WTC11 (cell line): ENCODE measurements around the gene OR2V2. TPM values are rescaled to one million over a fixed set of nuclear protein-coding genes. Genes with fewer than 3 reads are reported as not detected.
"Not testable (repeated sequence)": the region's sequence is repeated elsewhere in the genome, so short reads cannot be mapped to it uniquely, and the experiment has no call there.

Experiments
- ATAC-seq: fragments of 200-7000 bp; cut with Tn5 transposase; 2 replicates; pipeline ENCODE4 v1.10.0; 2021; ENCODE audit warnings: mild to moderate bottlenecking, moderate library complexity
- CTCF ChIA-PET: fragments of 300-600 bp; sonication (Branson Sonifier 250); formaldehyde crosslinking; loops from one replicate; lab custom pipeline; 2021; ENCODE audit warnings: antibody characterized with exemption; lab: Charles Lee
- POLR2A ChIA-PET: fragments of 350-600 bp; sonication (Branson Sonifier 250); formaldehyde crosslinking; loops from one replicate; lab custom pipeline; 2021; ENCODE audit warnings: antibody characterized with exemption; lab: Charles Lee
- DNase-seq: peaks from one replicate; pipeline ENCODE4 v3.0.0; 2021; ENCODE audit warnings: low spot score
- H3K27ac Mint-ChIP-seq: 2 replicates; pipeline ENCODE4 v1.8.0; 2021; ENCODE audit warnings: mixed read lengths
- H3K27me3 Mint-ChIP-seq: 2 replicates; pipeline ENCODE4 v1.8.0; 2021; ENCODE audit warnings: low read depth, mild to moderate bottlenecking, moderate library complexity, mixed read lengths
- H3K36me3 Mint-ChIP-seq: 2 replicates; pipeline ENCODE4 v1.8.0; 2021; ENCODE audit warnings: mixed read lengths
- H3K4me1 Mint-ChIP-seq: 2 replicates; pipeline ENCODE4 v1.8.0; 2022; ENCODE audit warnings: mixed read lengths
- H3K4me3 Mint-ChIP-seq: 2 replicates; pipeline ENCODE4 v1.8.0; 2021; ENCODE audit warnings: mild to moderate bottlenecking, moderate library complexity, mixed read lengths
- H3K9me3 Mint-ChIP-seq: 2 replicates; pipeline ENCODE4 v1.8.0; 2021; ENCODE audit warnings: mixed read lengths
- ARID4B ChIP-seq: sonication (generic); formaldehyde crosslinking; IDR thresholded peaks from 2 replicates; pipeline ENCODE4 v1.8.0; 2023; ENCODE audit warnings: missing genetic modification reagents, mild to moderate bottlenecking, borderline replicate concordance
- CREM ChIP-seq: sonication (generic); formaldehyde crosslinking; IDR thresholded peaks from 2 replicates; pipeline ENCODE4 v1.8.1; 2022; ENCODE audit warnings: mild to moderate bottlenecking, missing genetic modification reagents, moderate library complexity
- ELF4 ChIP-seq: sonication (generic); formaldehyde crosslinking; IDR thresholded peaks from 2 replicates; pipeline ENCODE4 v1.8.1; 2022; ENCODE audit warnings: low read depth, mild to moderate bottlenecking, moderate library complexity, missing genetic modification reagents
- GABPB1 ChIP-seq: sonication (generic); formaldehyde crosslinking; IDR thresholded peaks from 2 replicates; pipeline ENCODE4 v1.8.1; 2023; ENCODE audit warnings: mild to moderate bottlenecking, missing genetic modification reagents
- JAZF1 ChIP-seq: fragments of 250-450 bp; sonication (Bioruptor Pico); IDR thresholded peaks from 2 replicates; pipeline ENCODE4 v1.9.0; 2021; ENCODE audit warnings: moderate library complexity, mild to moderate bottlenecking, inconsistent platforms
- JUN ChIP-seq: sonication (generic); formaldehyde crosslinking; IDR thresholded peaks from 2 replicates; pipeline ENCODE4 v1.8.0; 2023; ENCODE audit warnings: mild to moderate bottlenecking, missing genetic modification reagents
- MLX ChIP-seq: sonication (generic); formaldehyde crosslinking; IDR thresholded peaks from 2 replicates; pipeline ENCODE4 v1.8.1; 2023; ENCODE audit warnings: mild to moderate bottlenecking, missing genetic modification reagents, moderate library complexity
- MYBL2 ChIP-seq: sonication (generic); formaldehyde crosslinking; IDR thresholded peaks from 2 replicates; pipeline ENCODE4 v1.8.1; 2023; ENCODE audit warnings: mild to moderate bottlenecking, moderate library complexity, missing genetic modification reagents
- NFATC4 ChIP-seq: fragments of 250-450 bp; sonication (Bioruptor Pico); IDR thresholded peaks from 2 replicates; pipeline ENCODE4 v1.9.0; 2021; ENCODE audit warnings: mild to moderate bottlenecking
- NFYB ChIP-seq: sonication (generic); formaldehyde crosslinking; conservative IDR thresholded peaks from 2 replicates; pipeline ENCODE4 v1.8.0; 2022; ENCODE audit warnings: low read depth, missing genetic modification reagents
- SOX15 ChIP-seq: fragments of 250-450 bp; sonication (Bioruptor Pico); IDR thresholded peaks from 2 replicates; pipeline ENCODE4 v1.9.0; 2021; ENCODE audit warnings: mild to moderate bottlenecking
- STAT6 ChIP-seq: sonication (generic); formaldehyde crosslinking; conservative IDR thresholded peaks from 2 replicates; pipeline ENCODE4 v1.8.1; 2023; ENCODE audit warnings: mild to moderate bottlenecking, low read depth, missing genetic modification reagents, moderate library complexity
- ZNF138 ChIP-seq: sonication (generic); formaldehyde crosslinking; conservative IDR thresholded peaks from 2 replicates; pipeline ENCODE4 v1.8.1; 2022; ENCODE audit warnings: mild to moderate bottlenecking, moderate library complexity, missing genetic modification reagents
- ZNF317 ChIP-seq: sonication (generic); formaldehyde crosslinking; IDR thresholded peaks from 2 replicates; pipeline ENCODE4 v1.8.1; 2023; ENCODE audit warnings: low read depth, mild to moderate bottlenecking, moderate library complexity, missing genetic modification reagents, borderline replicate concordance
- ZNF423 ChIP-seq: fragments of 250-450 bp; sonication (Bioruptor Pico); IDR thresholded peaks from 2 replicates; pipeline ENCODE4 v2.1.2; 2022; ENCODE audit warnings: mild to moderate bottlenecking, moderate library complexity
- ZNF425 ChIP-seq: fragments of 250-450 bp; sonication (Bioruptor Pico); conservative IDR thresholded peaks from 2 replicates; pipeline ENCODE4 v1.9.0; 2021; ENCODE audit warnings: mild to moderate bottlenecking
- ZNF671 ChIP-seq: fragments of 250-450 bp; sonication (Bioruptor Pico); IDR thresholded peaks from 2 replicates; pipeline ENCODE4 v1.8.0; 2021; ENCODE audit warnings: mild to moderate bottlenecking
- total RNA-seq: library from RNA; stranded (reverse); gene quantifications from 3 replicates; pipeline ENCODE4 v1.2.3, GENCODE V29; 2021
- TF ChIP-seq, protein P1 (sequence below): sonication (generic); formaldehyde crosslinking; conservative IDR thresholded peaks from 2 replicates; pipeline ENCODE4 v1.8.1; 2022; ENCODE audit warnings: mild to moderate bottlenecking, missing genetic modification reagents

OR2V2 gene
- total RNA-seq, 1 experiment from 2014 or later, result not detected

- DNase-seq, result no peak
- POLR2A ChIA-PET, result no interaction called here
- TF ChIP-seq MYBL2 (CRISPR knock-in tag) (no peak), ZNF425 (CRISPR knock-in tag) (no peak), GABPB1 (CRISPR knock-in tag) (no peak), SOX15 (CRISPR knock-in tag) (no peak), ARID4B (CRISPR knock-in tag) (no peak), ZNF423 (no peak), ZNF671 (CRISPR knock-in tag) (no peak), MLX (no peak), ELF4 (CRISPR knock-in tag) (no peak), ZNF317 (CRISPR knock-in tag) (no peak), JAZF1 (CRISPR knock-in tag) (no peak), NFYB (CRISPR knock-in tag) (no peak), ZNF138 (no peak), CREM (CRISPR knock-in tag) (no peak), STAT6 (CRISPR knock-in tag) (no peak), NFATC4 (CRISPR knock-in tag) (no peak), JUN (CRISPR knock-in tag) (no peak)
- TF ChIP-seq, protein P1, sequence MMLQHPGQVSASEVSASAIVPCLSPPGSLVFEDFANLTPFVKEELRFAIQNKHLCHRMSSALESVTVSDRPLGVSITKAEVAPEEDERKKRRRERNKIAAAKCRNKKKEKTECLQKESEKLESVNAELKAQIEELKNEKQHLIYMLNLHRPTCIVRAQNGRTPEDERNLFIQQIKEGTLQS, result no peak
- peaks cover 60% of the 10 kb centered on the region for H3K27me3 Mint-ChIP-seq
- CTCF ChIA-PET, result interaction anchor here (1.1 kb wide), 1 partner anchor 39 kb away, joined by 5 read pairs; no protein-coding TSS in a partner anchor
- H3K9me3 Mint-ChIP-seq, result peaks cover 11% of the 10 kb centered on the region
- no peak overlapping the region for H3K4me3 Mint-ChIP-seq
- no peak for ATAC-seq
- H3K4me1 Mint-ChIP-seq, result peaks cover 50% of the 10 kb centered on the region
- no peak overlapping the region for H3K27ac Mint-ChIP-seq
- peaks cover 8% of the 10 kb centered on the region for H3K36me3 Mint-ChIP-seq
These were observed 34.9 kb upstream of the OR2V2 start for GRCh38 chr5:181112476-181112875.

DNA sequence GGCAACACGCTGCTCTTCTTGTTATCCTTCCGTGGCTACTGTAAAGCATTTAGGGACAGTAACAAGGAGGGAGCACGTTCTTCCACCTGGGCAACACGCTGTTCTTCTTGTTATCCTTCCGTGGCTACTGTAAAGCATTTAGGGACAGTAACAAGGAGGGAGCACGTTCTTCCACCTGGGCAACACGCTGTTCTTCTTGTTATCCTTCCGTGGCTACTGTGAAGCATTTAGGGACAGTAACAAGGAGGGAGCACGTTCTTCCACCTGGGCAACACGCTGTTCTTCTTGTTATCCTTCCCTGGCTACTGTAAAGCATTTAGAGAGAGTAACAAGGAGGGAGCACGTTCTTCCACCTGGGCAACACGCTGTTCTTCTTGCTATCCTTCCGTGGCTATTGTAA, 33.8 kb upstream of the OR2V2 start:
- H3K27ac Mint-ChIP-seq, POLR2A ChIA-PET, H3K4me3 Mint-ChIP-seq, ATAC-seq, H3K36me3 Mint-ChIP-seq, DNase-seq: not testable (repeated sequence)
- Mint-ChIP-seq H3K27me3 (peaks cover 65% of the 10 kb centered on the region), H3K4me1 (peaks cover 41% of the 10 kb centered on the region), H3K9me3 (peaks cover 11% of the 10 kb centered on the region)
- CTCF ChIA-PET, result interaction anchor here (1.1 kb wide), 1 partner anchor 38 kb away, joined by 5 read pairs; no protein-coding TSS in a partner anchor
